Measurements from ENCODE around the gene SARS2.

- TF ChIP-seq CTCF (IDR thresholded peaks at IDR 0.05) (no peak), POLR2A (IDR thresholded peaks at IDR 0.05) (no peak)
Observed at GRCh38 chr19:38898788-38899446, 31.6 kb downstream of the SARS2 start.

Data from vagina (tissue), 2 donors.